AG04450 (cell line): ENCODE measurements around the gene PRRC2B. TPM values are rescaled to one million over a fixed set of nuclear protein-coding genes. Genes with fewer than 3 reads are reported as not detected.

Experiments used
- CTCF ChIA-PET: fragments of 300-600, 350-600 bp; formaldehyde crosslinking; extraction: SDS; loops from one replicate; lab custom pipeline; 2022; ENCODE audit warnings: antibody characterized with exemption, inconsistent platforms; lab: Charles Lee
- POLR2A ChIA-PET: fragments of 350-600 bp; formaldehyde crosslinking; extraction: SDS; loops from one replicate; lab custom pipeline; 2021; ENCODE audit warnings: antibody characterized with exemption, inconsistent platforms; lab: Yijun Ruan, JAX
- DNase-seq: peaks from one replicate; pipeline ENCODE4 v3.0.0-alpha.2; 2011; ENCODE audit warnings: low read depth, low spot score
- H3K27ac ChIP-seq: one replicate; pipeline ENCODE4 v1.5.1; 2012; ENCODE audit warnings: low read depth, low read length, control low read depth
- H3K27me3 ChIP-seq: one replicate; pipeline ENCODE4 v1.6.0; 2012; ENCODE audit warnings: low read length; ENCODE audit not compliant: control insufficient read depth, insufficient read depth
- H3K4me3 ChIP-seq: 2 replicates; pipeline ENCODE4 v1.5.1; 2011; ENCODE audit warnings: mild to moderate bottlenecking, low read depth, low read length, control low read depth
- H3K9me3 ChIP-seq: 2 replicates; pipeline ENCODE4 v1.5.1; 2012; ENCODE audit warnings: low read length; ENCODE audit not compliant: control insufficient read depth, insufficient read depth
- polyA plus RNA-seq: library from polyadenylated mRNA; depleted of rRNA; stranded (reverse); fragments of >200 nt; gene quantifications from 2 replicates; pipeline ENCODE4 v1.2.3, GENCODE V29; 2011
- TF ChIP-seq, protein P1 (sequence below): IDR thresholded peaks from 2 replicates; pipeline ENCODE4 v1.5.1; 2011; ENCODE audit warnings: low read depth, low read length, control low read depth, inconsistent platforms

The PRRC2B gene
- polyA plus RNA-seq, 1 experiment = 31.8 TPM

DNA sequence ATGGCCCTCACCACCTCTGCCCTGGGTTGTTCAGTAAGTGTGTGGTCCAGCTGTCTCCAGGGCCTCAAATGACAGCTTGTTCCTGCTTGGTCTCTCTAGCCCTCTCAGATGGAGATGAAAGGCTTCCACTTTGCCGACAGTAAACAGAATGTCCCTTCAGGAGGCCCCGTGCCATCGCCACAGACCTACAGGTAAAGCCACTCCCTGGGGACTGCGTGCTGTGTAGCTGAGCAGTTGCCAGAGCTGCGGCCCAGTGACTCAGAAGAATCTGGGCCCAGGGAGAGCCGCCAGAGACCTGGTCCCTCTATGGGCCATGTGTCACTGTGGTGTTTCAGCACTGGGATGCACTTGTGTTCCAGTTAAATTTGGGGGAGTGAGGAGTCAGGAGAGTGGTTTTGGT is 98.2 kb downstream of the PRRC2B start:
- CTCF ChIA-PET = no interaction called here
- H3K9me3 ChIP-seq = no peaks in the 10 kb centered on the region; the same call in 1 of the 2 replicates

DNA sequence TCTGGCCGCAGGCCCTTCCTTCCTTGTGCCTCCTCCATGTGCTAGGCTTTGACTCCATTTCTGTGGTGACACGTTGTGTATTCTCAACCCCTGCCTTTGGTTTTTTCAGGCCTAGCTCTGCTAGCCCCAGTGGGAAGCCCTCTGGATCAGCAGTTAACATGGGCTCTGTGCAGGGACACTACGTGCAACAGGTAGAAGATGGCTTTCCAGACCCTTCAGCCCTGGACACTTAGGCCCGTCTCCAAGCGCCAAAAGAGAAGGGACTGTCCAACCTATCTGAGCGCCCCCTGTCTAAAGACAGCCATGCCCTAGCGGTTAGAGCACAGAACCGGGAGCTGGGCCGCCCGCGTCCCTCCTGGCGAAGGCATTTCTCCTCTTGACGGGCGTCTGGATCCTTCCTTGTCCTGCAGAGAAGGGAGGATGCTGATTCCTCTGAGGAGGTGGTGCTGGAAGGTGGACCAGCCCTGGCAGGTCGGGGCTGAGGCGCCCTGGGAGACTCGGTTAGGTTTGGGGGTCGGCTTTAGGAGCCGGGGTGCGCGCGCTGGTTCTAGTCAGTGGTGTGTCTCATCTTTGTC is 100.5 kb downstream of the PRRC2B start:
- Histone ChIP-seq H3K27me3 (no peaks in the 10 kb centered on the region), H3K27ac (no peak overlapping the region), H3K9me3 (no peaks in the 10 kb centered on the region; the same call in 1 of the 2 replicates), H3K4me3 (no peak overlapping the region)
- ChIA-PET POLR2A (no interaction called here), CTCF (no interaction called here)
- DNase-seq = no peak
- TF ChIP-seq, protein P1, sequence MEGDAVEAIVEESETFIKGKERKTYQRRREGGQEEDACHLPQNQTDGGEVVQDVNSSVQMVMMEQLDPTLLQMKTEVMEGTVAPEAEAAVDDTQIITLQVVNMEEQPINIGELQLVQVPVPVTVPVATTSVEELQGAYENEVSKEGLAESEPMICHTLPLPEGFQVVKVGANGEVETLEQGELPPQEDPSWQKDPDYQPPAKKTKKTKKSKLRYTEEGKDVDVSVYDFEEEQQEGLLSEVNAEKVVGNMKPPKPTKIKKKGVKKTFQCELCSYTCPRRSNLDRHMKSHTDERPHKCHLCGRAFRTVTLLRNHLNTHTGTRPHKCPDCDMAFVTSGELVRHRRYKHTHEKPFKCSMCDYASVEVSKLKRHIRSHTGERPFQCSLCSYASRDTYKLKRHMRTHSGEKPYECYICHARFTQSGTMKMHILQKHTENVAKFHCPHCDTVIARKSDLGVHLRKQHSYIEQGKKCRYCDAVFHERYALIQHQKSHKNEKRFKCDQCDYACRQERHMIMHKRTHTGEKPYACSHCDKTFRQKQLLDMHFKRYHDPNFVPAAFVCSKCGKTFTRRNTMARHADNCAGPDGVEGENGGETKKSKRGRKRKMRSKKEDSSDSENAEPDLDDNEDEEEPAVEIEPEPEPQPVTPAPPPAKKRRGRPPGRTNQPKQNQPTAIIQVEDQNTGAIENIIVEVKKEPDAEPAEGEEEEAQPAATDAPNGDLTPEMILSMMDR = no peak

More for the DNA sequence above, 98.2 kb downstream of the PRRC2B start:
- POLR2A ChIA-PET = no interaction called here
- Histone ChIP-seq H3K27ac (no peak overlapping the region), H3K4me3 (no peak overlapping the region), H3K27me3 (no peaks in the 10 kb centered on the region)
- no peak for DNase-seq
- TF ChIP-seq, protein P1 = no peak

DNA sequence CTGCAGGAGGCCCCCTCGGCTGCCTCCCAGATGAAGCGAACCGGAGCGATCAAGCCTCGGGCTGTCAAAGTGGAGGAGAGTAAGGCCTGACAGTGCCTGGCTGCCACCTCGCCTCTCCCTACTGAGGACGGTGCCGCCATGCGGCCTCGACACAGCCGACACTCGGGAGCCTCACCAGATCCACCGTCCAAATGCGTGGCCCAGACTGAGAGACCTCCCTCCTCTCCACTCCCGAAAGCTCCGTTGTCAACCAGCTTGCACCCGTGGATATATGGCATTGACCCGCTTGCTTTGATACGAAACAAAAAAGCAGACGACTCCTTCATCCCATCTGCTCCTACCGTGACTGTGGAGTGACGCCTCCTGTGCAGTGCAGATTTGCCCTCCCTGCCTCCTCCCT is 101.9 kb downstream of the PRRC2B start:
- TF ChIP-seq, protein P1 = no peak
- ChIA-PET CTCF (interaction anchor here (0.9 to 1.4 kb wide), 3 partner anchors 245 to 250 kb away, joined by 3 to 4 read pairs (median 3); no protein-coding TSS in a partner anchor), POLR2A (interaction anchor here (0.5 kb wide), 1 partner anchor 34 kb away, joined by 3 read pairs; no protein-coding TSS in a partner anchor)
- Histone ChIP-seq H3K4me3 (no peak overlapping the region), H3K9me3 (no peaks in the 10 kb centered on the region; the same call in 1 of the 2 replicates), H3K27me3 (no peaks in the 10 kb centered on the region), H3K27ac (no peak overlapping the region)
- DNase-seq = no peak

DNA sequence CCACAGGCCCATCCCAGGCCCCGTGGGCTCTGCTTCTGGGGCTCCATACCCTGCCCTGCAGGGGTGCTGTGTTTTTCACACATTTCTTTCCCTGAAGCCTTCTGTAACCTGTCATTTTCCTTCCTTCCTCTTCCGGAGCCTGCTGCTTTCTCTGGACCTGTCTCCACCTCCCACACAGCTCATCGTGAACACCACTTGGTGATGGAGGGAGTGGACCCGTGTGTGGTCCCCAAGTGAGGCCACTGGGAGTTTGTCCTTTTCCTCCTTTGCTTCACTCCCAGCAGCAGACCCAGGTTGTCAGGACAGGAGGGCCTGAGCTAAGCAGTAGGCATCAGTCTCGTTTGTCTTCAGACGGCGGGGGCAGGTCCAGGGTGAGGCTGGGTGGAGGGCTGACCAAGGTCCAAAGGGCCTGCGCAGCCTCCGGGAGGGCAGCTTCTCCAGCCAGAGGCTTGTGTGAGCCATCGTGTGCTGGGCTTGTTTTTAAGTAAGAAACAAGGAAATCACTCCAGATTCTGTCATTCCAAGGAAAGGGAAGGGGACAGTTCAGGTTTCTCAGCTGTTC is 103.0 kb downstream of the PRRC2B start:
- POLR2A ChIA-PET = no interaction called here

More for the DNA sequence above, 103.0 kb downstream of the PRRC2B start:
- Histone ChIP-seq H3K27ac (no peak overlapping the region), H3K4me3 (no peak overlapping the region), H3K27me3 (no peaks in the 10 kb centered on the region), H3K9me3 (peaks cover 3% of the 10 kb centered on the region; the same call in 1 of the 2 replicates)
- DNase-seq = no peak
- TF ChIP-seq, protein P1 = no peak
- CTCF ChIA-PET = interaction anchor here (1.1 to 1.2 kb wide), 2 partner anchors 147 to 243 kb away, joined by 3 to 4 read pairs; no protein-coding TSS in a partner anchor
